SK-N-MC (cell line): ENCODE measurements around the gene SLC4A7.

Source experiments
- EZH2 ChIP-seq: fragments of 200-600 bp; sonication (generic); IDR thresholded peaks from one replicate; pipeline ENCODE4 v1.6.1; 2017; ENCODE audit warnings: antibody characterized with exemption
- POLR2AphosphoS5 ChIP-seq: IDR thresholded peaks from 2 replicates; pipeline ENCODE4 v1.6.1; 2012; ENCODE audit warnings: mild to moderate bottlenecking, low read depth, low read length, borderline replicate concordance

GRCh38 chr3:27326202-27326601 lies 158.0 kb downstream of the SLC4A7 start:
- TF ChIP-seq EZH2 = no peak
- no peak for TF ChIP-seq POLR2AphosphoS5
